ENCODE results near the gene RABGGTA. TPM values are rescaled to one million over a fixed set of nuclear protein-coding genes. Genes with fewer than 3 reads are reported as not detected.

Gene RABGGTA
- total and polyA plus RNA-seq, 2 experiments from 2014 or later: 17.6 to 20.7 TPM

DNA sequence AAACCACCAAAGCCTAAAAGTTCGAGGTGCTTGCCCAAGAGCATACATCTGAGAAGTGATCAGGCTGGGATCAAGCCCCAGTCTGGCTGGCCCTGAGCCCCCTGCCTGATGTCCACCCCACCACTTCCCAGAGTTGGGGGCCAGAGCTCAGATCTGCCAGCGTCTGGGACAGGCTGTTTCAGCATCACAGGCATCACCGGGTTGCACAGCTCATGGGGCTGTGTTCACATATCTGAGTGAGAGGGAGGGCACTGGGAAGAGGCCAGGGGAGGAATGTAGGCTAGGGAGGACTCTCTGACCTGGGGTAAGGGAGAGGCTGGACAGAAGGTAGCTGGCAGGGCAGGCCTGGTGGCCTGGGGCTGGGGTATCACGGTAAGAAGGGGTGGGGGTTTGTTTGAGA, 14.4 kb downstream of the RABGGTA start:
- Histone ChIP-seq H3K79me2 (replicated peaks; ENCODE audit: insufficient read depth) (no peaks in the 10 kb centered on the region), H3K9me2 (ENCODE audit: insufficient read depth) (no peaks in the 10 kb centered on the region), H2AFZ (no peak overlapping the region), H4K20me1 (replicated peaks; ENCODE audit: insufficient read depth) (no peaks in the 10 kb centered on the region), H3K27me3 (ENCODE audit: insufficient read depth) (no peaks in the 10 kb centered on the region), H3K36me3 (ENCODE audit: insufficient read depth) (no peaks in the 10 kb centered on the region), H3K4me2 (no peak overlapping the region), H3K27ac (ENCODE audit: low read depth) (no peak overlapping the region), H3F3A (replicated peaks; ENCODE audit: low read depth) (no peaks in the 10 kb centered on the region), H3K4me3 (no peak overlapping the region), H3K4me1 (ENCODE audit: insufficient read depth) (no peaks in the 10 kb centered on the region)
- TF ChIP-seq EZH2phosphoT487 (IDR thresholded peaks at IDR 0.05; ENCODE audit: unreplicated experiment) (no peak), ZNF331 (CRISPR knock-in tag; IDR thresholded peaks at IDR 0.05; ENCODE audit: low read depth) (no peak), ZNF114 (CRISPR knock-in tag; IDR thresholded peaks at IDR 0.05) (no peak), CTCF (conservative IDR thresholded peaks at IDR 0.05; ENCODE audit: low read depth in 2 of 2) (no peak), NANOG (IDR thresholded peaks at IDR 0.05; ENCODE audit: borderline replicate concordance) (no peak)
- TF ChIP-seq, protein P1, sequence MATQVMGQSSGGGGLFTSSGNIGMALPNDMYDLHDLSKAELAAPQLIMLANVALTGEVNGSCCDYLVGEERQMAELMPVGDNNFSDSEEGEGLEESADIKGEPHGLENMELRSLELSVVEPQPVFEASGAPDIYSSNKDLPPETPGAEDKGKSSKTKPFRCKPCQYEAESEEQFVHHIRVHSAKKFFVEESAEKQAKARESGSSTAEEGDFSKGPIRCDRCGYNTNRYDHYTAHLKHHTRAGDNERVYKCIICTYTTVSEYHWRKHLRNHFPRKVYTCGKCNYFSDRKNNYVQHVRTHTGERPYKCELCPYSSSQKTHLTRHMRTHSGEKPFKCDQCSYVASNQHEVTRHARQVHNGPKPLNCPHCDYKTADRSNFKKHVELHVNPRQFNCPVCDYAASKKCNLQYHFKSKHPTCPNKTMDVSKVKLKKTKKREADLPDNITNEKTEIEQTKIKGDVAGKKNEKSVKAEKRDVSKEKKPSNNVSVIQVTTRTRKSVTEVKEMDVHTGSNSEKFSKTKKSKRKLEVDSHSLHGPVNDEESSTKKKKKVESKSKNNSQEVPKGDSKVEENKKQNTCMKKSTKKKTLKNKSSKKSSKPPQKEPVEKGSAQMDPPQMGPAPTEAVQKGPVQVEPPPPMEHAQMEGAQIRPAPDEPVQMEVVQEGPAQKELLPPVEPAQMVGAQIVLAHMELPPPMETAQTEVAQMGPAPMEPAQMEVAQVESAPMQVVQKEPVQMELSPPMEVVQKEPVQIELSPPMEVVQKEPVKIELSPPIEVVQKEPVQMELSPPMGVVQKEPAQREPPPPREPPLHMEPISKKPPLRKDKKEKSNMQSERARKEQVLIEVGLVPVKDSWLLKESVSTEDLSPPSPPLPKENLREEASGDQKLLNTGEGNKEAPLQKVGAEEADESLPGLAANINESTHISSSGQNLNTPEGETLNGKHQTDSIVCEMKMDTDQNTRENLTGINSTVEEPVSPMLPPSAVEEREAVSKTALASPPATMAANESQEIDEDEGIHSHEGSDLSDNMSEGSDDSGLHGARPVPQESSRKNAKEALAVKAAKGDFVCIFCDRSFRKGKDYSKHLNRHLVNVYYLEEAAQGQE (IDR thresholded peaks at IDR 0.05; ENCODE audit: unreplicated experiment): no peak
- Mint-ChIP-seq H3K27me3 (ENCODE audit: insufficient read depth, low read depth, poor library complexity) (peaks cover 16% of the 10 kb centered on the region), H3K27ac (no peak overlapping the region), H3K9me3 (no peaks in the 10 kb centered on the region), H3K4me1 (peaks cover 4% of the 10 kb centered on the region; the same call in 2 of the 3 replicates), H3K36me3 (ENCODE audit: low read depth) (no peaks in the 10 kb centered on the region), H3K4me3 (no peak overlapping the region; the same call in 2 of the 3 replicates)
- DNase-seq (ENCODE audit: low spot score) (no peak), ATAC-seq (no peak)

- Mint-ChIP-seq H3K36me3 (ENCODE audit: low read depth) (no peaks in the 10 kb centered on the region), H3K4me3 (no peak overlapping the region)
- no peaks in the 10 kb centered on the region for H3K79me2 ChIP-seq (replicated peaks; ENCODE audit: insufficient read depth)
Measured at GRCh38 chr14:24255931-24256711, 15.3 kb downstream of the RABGGTA start.

More at GRCh38 chr14:24255931-24256711, 15.3 kb downstream of the RABGGTA start:
- Histone ChIP-seq H3K27ac (ENCODE audit: low read depth) (no peak overlapping the region), H3F3A (replicated peaks; ENCODE audit: low read depth) (no peaks in the 10 kb centered on the region), H3K9me2 (ENCODE audit: insufficient read depth) (no peaks in the 10 kb centered on the region), H2AFZ (no peak overlapping the region), H3K27me3 (ENCODE audit: insufficient read depth) (no peaks in the 10 kb centered on the region), H4K20me1 (replicated peaks; ENCODE audit: insufficient read depth) (no peaks in the 10 kb centered on the region), H3K36me3 (ENCODE audit: insufficient read depth) (no peaks in the 10 kb centered on the region), H3K4me3 (no peak overlapping the region), H3K4me2 (no peak overlapping the region), H3K4me1 (ENCODE audit: insufficient read depth) (no peaks in the 10 kb centered on the region)
- Mint-ChIP-seq H3K4me1 (peaks cover 4% of the 10 kb centered on the region; the same call in 2 of the 3 replicates), H3K9me3 (no peaks in the 10 kb centered on the region), H3K27ac (no peak overlapping the region), H3K27me3 (ENCODE audit: insufficient read depth, low read depth, poor library complexity) (peaks cover 17% of the 10 kb centered on the region)
- no peak for TF ChIP-seq ZNF114 (CRISPR knock-in tag; IDR thresholded peaks at IDR 0.05)
- TF ChIP-seq STAT1 (IDR thresholded peaks at IDR 0.05; ENCODE audit: unreplicated experiment): no peak
- DNase-seq (ENCODE audit: low spot score): no peak
- no peak for ATAC-seq

All from GM23338 (cell line).